ENCODE measurements around the gene EPB41L4A. TPM values are rescaled to one million over a fixed set of nuclear protein-coding genes. Genes with fewer than 3 reads are reported as not detected.

The EPB41L4A gene
- total and polyA plus RNA-seq, 2 experiments from 2014 or later = 9.5 to 12.9 TPM

DNA sequence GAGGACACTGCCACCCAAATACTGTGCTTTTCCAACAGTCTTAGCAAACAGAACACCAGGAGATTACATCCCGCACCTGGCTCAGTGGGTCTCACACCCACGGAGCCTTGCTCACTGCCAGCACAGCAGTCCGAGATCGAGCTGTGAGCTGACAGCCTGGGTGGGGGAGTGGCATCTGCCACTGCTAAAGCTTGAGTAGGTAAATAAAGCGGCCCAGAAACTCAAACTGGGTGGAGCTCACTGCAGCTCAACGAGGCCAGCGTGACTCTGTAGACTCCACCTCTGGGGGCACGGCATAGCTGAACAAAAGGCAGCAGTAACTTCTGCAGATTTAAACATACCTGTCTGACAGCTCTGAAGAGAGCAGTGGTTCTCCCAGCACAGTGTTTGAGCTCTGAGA lies 28.8 kb downstream of the EPB41L4A start:
- Histone ChIP-seq H2AFZ (peak overlapping the region; percentile 32), H3K9me2 (replicated peaks; ENCODE audit: insufficient read depth) (no peaks in the 10 kb centered on the region), H3K27me3 (no peaks in the 10 kb centered on the region), H3K36me3 (replicated peaks; ENCODE audit: insufficient read depth, low read depth) (no peaks in the 10 kb centered on the region), H3K27ac (peak overlapping the region; percentile 19), H3K9me3 (ENCODE audit: low read depth) (no peaks in the 10 kb centered on the region), H4K20me1 (ENCODE audit: insufficient read depth, poor library complexity, severe bottlenecking) (no peaks in the 10 kb centered on the region), H3K4me2 (peak overlapping the region; percentile 74), H3K4me1 (ENCODE audit: insufficient read depth) (no peaks in the 10 kb centered on the region), H3K4me3 (peak overlapping the region; percentile 14), H3K79me2 (peaks cover 3% of the 10 kb centered on the region)
- 35% methylated on average over 8 of the region's 8 CpGs for WGBS (ENCODE audit: low lambda C conversion rate, missing lambda C conversion rate)
- no peak for TF ChIP-seq EZH2phosphoT487 (IDR thresholded peaks at IDR 0.05; ENCODE audit: low read depth, severe bottlenecking, unreplicated experiment)
- DNase-seq (ENCODE audit: low spot score) = peak; percentile 74

DNA sequence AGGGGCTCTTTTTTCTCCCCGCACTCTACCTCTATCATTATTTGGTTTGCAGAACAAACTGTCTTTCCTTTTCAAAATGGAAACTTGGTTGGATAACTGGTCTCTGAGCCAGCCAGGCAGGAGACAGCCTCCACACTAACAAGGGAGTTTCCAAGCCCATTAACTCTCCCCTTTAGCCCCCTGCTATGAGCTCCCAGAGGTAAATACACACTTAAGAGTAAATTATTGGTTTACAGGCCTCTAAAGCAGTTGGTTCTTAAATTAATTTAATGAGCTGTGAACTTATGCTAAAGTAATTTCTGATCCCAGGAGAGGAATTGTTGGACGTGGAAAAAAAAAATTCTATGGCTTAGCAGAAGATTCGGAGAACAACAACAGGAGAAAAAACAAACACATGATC lies 30.3 kb downstream of the EPB41L4A start:
- Histone ChIP-seq H3K36me3 (replicated peaks; ENCODE audit: insufficient read depth, low read depth) (no peaks in the 10 kb centered on the region), H2AFZ (no peak overlapping the region), H3K9me3 (ENCODE audit: low read depth) (no peaks in the 10 kb centered on the region), H4K20me1 (ENCODE audit: insufficient read depth, poor library complexity, severe bottlenecking) (no peaks in the 10 kb centered on the region), H3K9me2 (replicated peaks; ENCODE audit: insufficient read depth) (no peaks in the 10 kb centered on the region), H3K27ac (no peak overlapping the region), H3K4me3 (no peak overlapping the region), H3K4me2 (no peak overlapping the region), H3K27me3 (no peaks in the 10 kb centered on the region), H3K4me1 (ENCODE audit: insufficient read depth) (no peaks in the 10 kb centered on the region), H3K79me2 (peaks cover 3% of the 10 kb centered on the region)
- no peak for DNase-seq (ENCODE audit: low spot score)
- 86% methylated on average over 3 of the region's 3 CpGs for WGBS (ENCODE audit: low lambda C conversion rate, missing lambda C conversion rate)
- no peak for TF ChIP-seq EZH2phosphoT487 (IDR thresholded peaks at IDR 0.05; ENCODE audit: low read depth, severe bottlenecking, unreplicated experiment)

DNA sequence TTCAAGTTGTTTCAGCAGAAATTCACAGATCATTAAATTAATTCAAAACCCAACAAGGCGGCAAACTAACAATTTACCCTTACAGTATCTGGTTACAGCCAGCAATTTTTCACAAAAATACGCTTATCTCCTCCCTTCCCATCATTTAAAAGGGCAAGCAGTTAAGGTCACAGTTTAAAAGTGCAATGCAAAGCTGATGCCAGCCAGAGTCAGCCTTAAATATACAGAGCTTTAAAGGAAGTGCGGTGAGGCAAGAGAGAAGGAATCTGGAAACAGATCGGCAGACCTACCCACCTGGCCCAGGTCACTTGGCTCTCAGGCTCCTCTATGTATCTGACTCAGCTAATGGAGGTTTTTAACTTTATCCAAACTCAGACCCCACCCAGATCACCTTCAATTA lies 31.0 kb downstream of the EPB41L4A start:
- no peak for DNase-seq (ENCODE audit: low spot score)
- H3K9me2 ChIP-seq (replicated peaks; ENCODE audit: insufficient read depth) = no peaks in the 10 kb centered on the region
- H3K27me3 ChIP-seq = no peaks in the 10 kb centered on the region
- WGBS (ENCODE audit: low lambda C conversion rate, missing lambda C conversion rate) = 73% methylated on average over 4 of the region's 4 CpGs
- peaks cover 3% of the 10 kb centered on the region for H3K79me2 ChIP-seq
- no peaks in the 10 kb centered on the region for H4K20me1 ChIP-seq (ENCODE audit: insufficient read depth, poor library complexity, severe bottlenecking)
- TF ChIP-seq EZH2phosphoT487 (IDR thresholded peaks at IDR 0.05; ENCODE audit: low read depth, severe bottlenecking, unreplicated experiment) (no peak), EZH2 (IDR thresholded peaks at IDR 0.05; ENCODE audit: borderline replicate concordance) (no peak)
- TF ChIP-seq, protein P1, sequence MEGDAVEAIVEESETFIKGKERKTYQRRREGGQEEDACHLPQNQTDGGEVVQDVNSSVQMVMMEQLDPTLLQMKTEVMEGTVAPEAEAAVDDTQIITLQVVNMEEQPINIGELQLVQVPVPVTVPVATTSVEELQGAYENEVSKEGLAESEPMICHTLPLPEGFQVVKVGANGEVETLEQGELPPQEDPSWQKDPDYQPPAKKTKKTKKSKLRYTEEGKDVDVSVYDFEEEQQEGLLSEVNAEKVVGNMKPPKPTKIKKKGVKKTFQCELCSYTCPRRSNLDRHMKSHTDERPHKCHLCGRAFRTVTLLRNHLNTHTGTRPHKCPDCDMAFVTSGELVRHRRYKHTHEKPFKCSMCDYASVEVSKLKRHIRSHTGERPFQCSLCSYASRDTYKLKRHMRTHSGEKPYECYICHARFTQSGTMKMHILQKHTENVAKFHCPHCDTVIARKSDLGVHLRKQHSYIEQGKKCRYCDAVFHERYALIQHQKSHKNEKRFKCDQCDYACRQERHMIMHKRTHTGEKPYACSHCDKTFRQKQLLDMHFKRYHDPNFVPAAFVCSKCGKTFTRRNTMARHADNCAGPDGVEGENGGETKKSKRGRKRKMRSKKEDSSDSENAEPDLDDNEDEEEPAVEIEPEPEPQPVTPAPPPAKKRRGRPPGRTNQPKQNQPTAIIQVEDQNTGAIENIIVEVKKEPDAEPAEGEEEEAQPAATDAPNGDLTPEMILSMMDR (IDR thresholded peaks at IDR 0.05; ENCODE audit: poor library complexity) = no peak
- no peak overlapping the region for H3K4me2 ChIP-seq
- H3K36me3 ChIP-seq (replicated peaks; ENCODE audit: insufficient read depth, low read depth) = no peaks in the 10 kb centered on the region
- no peak overlapping the region for H3K27ac ChIP-seq
- no peaks in the 10 kb centered on the region for H3K9me3 ChIP-seq (ENCODE audit: low read depth)
- H2AFZ ChIP-seq = no peak overlapping the region
- no peak overlapping the region for H3K4me3 ChIP-seq
- H3K4me1 ChIP-seq (ENCODE audit: insufficient read depth) = no peaks in the 10 kb centered on the region

DNA sequence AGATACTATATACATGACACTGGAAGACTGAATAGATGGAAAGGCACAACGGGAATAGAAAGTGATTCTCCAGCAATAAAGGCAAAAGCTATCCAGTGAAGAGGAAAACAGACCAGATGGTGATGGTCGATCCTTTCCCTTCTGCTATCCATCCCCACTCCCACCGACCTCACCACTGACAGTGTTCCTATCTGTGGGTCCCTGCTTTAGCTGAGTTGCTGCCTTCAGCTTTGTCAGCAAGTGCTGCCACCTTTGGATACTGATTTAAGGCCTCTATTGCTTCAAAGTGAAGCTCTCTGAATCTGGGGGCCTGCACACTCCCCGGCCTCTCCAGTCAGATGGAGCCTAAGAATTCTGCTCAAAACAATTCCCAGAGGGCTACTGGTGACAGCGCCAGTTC lies 32.3 kb downstream of the EPB41L4A start:
- Histone ChIP-seq H3K27me3 (no peaks in the 10 kb centered on the region), H3K79me2 (peaks cover 3% of the 10 kb centered on the region), H3K27ac (no peak overlapping the region), H4K20me1 (ENCODE audit: insufficient read depth, poor library complexity, severe bottlenecking) (no peaks in the 10 kb centered on the region), H3K36me3 (replicated peaks; ENCODE audit: insufficient read depth, low read depth) (no peaks in the 10 kb centered on the region), H3K4me2 (no peak overlapping the region), H3K9me2 (replicated peaks; ENCODE audit: insufficient read depth) (no peaks in the 10 kb centered on the region), H3K4me3 (no peak overlapping the region), H3K9me3 (ENCODE audit: low read depth) (no peaks in the 10 kb centered on the region), H3K4me1 (ENCODE audit: insufficient read depth) (no peaks in the 10 kb centered on the region), H2AFZ (no peak overlapping the region)
- DNase-seq (ENCODE audit: low spot score) = no peak
- TF ChIP-seq EZH2 (IDR thresholded peaks at IDR 0.05; ENCODE audit: borderline replicate concordance) (no peak), EZH2phosphoT487 (IDR thresholded peaks at IDR 0.05; ENCODE audit: low read depth, severe bottlenecking, unreplicated experiment) (no peak)
- TF ChIP-seq, protein P1 (IDR thresholded peaks at IDR 0.05; ENCODE audit: poor library complexity) = no peak
- WGBS (ENCODE audit: low lambda C conversion rate, missing lambda C conversion rate) = 92% methylated on average over 5 of the region's 5 CpGs
